SK-N-SH treated with all-trans-retinoic acid at 6 μM for 48 hours (cell line): ENCODE results near the gene SEC62.

ENCODE experiments used
- CREB5 ChIP-seq: fragments of 250-450 bp; sonication (Bioruptor Pico); IDR thresholded peaks from 2 replicates; pipeline ENCODE4 v1.5.1; 2020; ENCODE audit warnings: low read depth, mild to moderate bottlenecking, moderate library complexity
- ISL1 ChIP-seq: fragments of 250-450 bp; sonication (Bioruptor Pico); IDR thresholded peaks from 2 replicates; pipeline ENCODE4 v2.1.2; 2022; ENCODE audit warnings: mild to moderate bottlenecking, moderate library complexity
- PATZ1 ChIP-seq: fragments of 250-450 bp; sonication (Bioruptor Pico); IDR thresholded peaks from 2 replicates; pipeline ENCODE4 v1.8.0; 2020; ENCODE audit warnings: mild to moderate bottlenecking, moderate library complexity, borderline replicate concordance
- POU6F1 ChIP-seq: fragments of 250-450 bp; sonication (Bioruptor Pico); IDR thresholded peaks from 2 replicates; pipeline ENCODE4 v1.8.0; 2021; ENCODE audit warnings: low read depth, mild to moderate bottlenecking, moderate library complexity, borderline replicate concordance
- PPARA ChIP-seq: fragments of 250-450 bp; sonication (Bioruptor Pico); IDR thresholded peaks from 2 replicates; pipeline ENCODE4 v1.5.0; 2020; ENCODE audit warnings: mild to moderate bottlenecking, borderline replicate concordance
- RARB ChIP-seq: fragments of 250-450 bp; sonication (Bioruptor Pico); IDR thresholded peaks from 2 replicates; pipeline ENCODE4 v1.8.0; 2021; ENCODE audit warnings: mild to moderate bottlenecking, moderate library complexity
- SNAI2 ChIP-seq: fragments of 250-450 bp; sonication (Bioruptor Pico); IDR thresholded peaks from 2 replicates; pipeline ENCODE4 v1.5.0; 2020; ENCODE audit warnings: mild to moderate bottlenecking, moderate library complexity
- TCF4 ChIP-seq: fragments of 250-450 bp; sonication (Bioruptor Pico); IDR thresholded peaks from 2 replicates; pipeline ENCODE4 v1.8.0; 2021; ENCODE audit warnings: mild to moderate bottlenecking, moderate library complexity, borderline replicate concordance
- ZFP30 ChIP-seq: fragments of 450-650 bp; formaldehyde crosslinking; IDR thresholded peaks from 2 replicates; pipeline ENCODE4 v1.5.0; 2022; ENCODE audit warnings: mild to moderate bottlenecking, moderate library complexity
- ZNF8 ChIP-seq: fragments of 450-650 bp; formaldehyde crosslinking; IDR thresholded peaks from 2 replicates; pipeline ENCODE4 v1.5.0; 2020; ENCODE audit warnings: mild to moderate bottlenecking, moderate library complexity

- TF ChIP-seq TCF4 (CRISPR knock-in tag) (no peak), ZFP30 (CRISPR knock-in tag) (no peak), PATZ1 (no peak), POU6F1 (CRISPR knock-in tag) (no peak), CREB5 (CRISPR knock-in tag) (no peak), ISL1 (CRISPR knock-in tag) (no peak), RARB (CRISPR knock-in tag) (no peak), SNAI2 (no peak), PPARA (CRISPR knock-in tag) (no peak), ZNF8 (CRISPR knock-in tag) (no peak)
Measured at GRCh38 chr3:169955406-169955805, 11.2 kb upstream of the SEC62 start.
